Activated CD8-positive, alpha-beta memory T cell treated with anti-CD3 and anti-CD28 coated beads, Interleukin-2, amount 50 U/mL, for 4 hours (primary cell): ENCODE measurements around the gene RTL1.

Experiments
- DNase-seq: peaks from one replicate; pipeline ENCODE4 v3.0.0-alpha.2; 2020

Gene RTL1

DNA sequence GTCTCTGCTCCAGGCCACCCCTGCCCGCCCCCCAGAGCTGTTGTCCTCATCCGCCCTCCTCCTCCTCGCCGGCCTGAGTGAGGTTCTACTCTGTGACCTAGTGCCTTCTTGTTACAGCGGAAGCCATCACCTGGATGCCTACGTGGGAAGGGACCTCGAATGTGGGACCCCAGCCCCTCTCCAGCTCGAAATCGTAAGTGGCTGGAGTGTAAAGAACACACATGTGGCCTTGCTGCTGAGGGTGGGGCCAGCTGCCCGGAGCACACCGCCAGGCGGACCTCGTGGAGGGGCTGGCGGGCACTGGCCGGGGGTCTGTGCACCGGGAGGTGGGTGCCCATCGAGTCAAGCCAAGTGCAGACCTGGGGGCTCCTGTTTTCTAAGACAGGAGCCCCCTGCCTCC is 58.2 kb downstream of the RTL1 start:
- DNase-seq = no peak

DNA sequence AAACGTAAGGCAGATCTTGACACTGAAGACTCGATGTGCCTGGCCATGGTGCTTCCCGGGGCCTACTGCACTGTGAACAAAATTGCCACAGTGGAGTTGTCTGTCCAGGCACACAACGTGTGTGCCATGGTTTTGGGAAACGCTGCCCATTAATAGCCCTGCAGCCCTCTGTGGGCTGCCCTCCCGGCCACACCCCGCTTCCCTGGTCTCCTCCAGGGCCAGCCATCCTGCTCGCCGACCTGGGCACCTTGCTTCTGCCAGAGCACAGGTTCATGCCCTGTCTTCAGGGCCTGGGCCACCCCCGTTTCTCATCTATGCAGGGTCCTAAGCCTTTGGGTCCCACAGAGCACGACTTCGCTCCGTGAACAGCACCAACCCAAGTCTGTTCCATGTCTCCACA is 58.7 kb downstream of the RTL1 start:
- no peak for DNase-seq

DNA sequence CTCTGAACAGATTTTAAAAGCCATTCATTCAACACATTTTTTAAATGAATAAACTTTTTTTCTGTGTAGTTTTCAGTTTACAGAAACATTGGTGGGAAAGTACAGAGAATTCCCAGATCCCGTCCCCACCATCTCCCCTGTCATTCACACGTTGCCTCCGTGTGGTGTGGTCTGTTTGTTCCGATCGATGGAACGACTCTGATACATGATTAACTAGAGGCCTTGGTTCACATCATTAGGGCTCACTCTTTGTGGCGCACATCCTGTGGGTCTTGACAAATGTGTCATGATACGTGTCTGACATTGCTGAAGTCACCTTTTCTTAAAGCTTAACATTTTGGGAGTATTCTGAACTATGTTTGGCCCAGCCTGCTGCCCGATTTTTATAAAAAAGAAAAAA is 59.1 kb downstream of the RTL1 start:
- no peak for DNase-seq

DNA sequence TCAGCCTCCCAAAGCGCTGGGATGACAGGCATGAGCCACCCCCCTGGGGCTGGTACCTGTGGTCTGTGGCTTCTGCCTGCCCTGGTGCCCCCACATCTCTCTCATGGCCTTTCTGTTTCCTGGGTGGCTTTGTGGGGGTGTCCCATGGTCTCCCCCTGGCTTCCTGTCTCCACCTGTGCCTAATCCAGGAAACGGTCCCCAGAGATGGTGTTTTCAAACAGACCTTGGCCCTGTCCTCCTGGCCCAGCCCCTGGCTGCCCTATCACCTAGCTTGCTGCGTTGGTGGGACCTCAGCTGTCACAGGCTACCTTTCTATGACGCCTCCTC is 59.5 kb downstream of the RTL1 start:
- DNase-seq = no peak

DNA sequence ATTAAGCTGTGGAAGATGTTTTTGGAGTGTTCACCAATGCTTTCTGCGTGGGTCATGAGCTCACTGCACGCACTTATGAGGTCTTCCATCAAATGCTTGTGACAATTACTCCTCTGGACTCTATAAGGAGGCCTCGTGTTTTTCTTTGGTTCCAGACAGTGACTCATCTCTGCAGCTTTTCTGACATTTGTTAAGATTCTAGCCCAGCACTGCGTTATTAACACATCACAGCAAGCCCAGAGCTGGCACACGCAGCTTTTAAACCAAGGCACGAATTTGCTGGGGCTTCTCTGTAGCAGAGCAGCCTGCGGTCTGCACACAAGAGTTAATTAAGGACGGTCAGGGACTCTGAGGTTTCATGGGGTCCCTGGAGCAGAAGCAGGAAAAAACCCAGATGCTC is 60.7 kb downstream of the RTL1 start:
- DNase-seq = no peak

DNA sequence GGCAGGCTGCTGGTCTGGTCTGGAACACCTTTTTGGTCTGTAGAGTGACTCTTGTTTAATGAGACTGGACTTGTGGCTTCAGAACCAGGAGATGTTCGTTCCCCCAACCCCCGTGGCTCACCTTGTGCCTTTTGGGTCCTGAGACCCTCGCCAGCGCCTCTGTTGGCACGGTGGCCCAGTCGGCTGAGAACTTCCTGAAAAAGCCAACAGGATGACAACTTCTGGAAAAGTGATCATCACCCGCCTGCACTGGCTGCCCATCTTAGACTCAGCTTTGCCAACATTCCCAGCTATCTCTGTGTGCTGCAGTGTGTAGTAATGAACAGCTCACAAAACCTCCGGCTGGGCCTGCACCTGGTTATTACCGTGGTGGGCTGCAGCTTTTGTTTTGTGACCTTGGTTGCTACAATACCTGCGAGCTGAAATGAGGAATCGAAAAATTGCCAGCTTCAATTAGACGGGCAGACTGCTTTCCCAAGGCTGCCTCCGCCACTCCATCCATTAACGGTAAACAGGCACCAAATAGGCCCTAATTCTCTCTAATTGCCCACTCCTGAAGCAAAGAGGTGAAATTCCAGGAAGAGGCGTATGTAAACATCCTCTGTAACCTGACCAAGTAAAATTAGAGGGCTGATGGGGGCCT is 61.6 kb downstream of the RTL1 start:
- DNase-seq = no peak

DNA sequence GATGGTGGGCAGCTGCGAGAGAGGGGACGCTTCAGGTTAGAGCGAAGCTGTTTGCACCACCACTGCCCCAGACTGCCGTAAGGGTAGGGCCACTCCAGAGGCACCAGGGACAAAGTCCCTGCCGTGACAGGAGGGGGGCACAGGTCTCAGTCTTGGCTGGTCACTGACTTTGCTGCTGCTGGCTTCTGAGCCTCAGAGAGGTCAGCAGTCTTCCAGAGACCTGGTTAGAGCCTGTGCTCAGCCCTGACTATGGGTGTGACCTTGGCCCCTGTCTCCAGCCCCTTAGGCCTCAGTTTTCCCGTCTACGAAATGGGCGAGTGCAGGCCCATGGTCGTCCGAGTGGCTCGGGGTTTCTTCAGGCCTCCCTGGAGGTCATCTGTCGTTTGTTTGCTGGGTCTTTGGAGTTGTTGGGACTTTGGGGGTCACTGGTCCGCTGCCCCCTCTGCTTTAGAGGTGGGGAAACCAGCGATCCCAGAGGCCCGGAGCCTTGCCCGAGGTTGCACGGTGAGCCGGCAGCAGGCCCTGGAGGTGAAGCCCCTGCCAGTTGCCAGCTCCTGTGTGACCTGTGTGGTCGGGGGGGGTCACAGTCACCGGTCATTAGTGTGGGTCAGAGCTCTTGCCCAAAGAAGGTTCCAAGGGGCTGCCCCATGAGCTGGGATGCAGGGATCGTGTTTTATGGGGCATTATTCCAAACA is 62.3 kb downstream of the RTL1 start:
- no peak for DNase-seq

DNA sequence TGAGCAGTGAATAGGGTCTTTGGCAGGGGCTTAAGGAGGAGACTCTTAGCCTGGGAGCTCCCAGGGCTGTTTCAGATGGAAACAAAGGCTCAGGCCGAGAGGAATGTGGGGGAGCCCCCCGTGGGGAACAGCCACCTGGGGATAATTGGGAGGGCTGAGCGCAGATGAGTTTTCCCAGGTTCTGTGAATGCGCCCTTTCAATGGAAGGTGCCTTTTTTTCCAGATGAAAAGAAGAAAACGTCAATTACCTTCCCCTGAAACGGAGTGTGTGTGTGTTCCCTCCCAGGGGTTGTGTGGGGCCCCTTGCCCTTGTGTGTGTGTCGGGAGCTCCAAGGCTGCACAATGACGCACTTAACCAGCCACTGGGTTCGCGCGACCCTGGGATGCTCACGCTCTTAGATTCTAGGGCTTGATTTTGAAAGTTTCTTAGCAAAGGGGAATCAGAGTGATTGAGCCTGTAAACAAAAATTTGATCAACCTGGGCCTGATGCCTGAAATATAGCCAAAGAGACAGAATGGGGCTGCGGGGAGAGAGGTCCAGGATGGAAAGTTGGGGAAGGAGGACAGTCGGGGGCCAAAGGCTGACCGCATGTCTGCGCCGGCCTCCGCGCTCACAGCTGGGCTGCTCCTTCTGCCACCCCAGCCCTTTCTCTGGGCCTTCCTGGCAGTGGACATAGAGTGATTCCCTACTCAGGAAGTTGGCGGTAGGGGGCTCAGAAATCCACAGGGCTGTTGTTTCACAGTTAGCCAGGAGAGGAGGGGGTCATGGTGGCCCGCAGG is 63.0 kb downstream of the RTL1 start:
- no peak for DNase-seq

DNA sequence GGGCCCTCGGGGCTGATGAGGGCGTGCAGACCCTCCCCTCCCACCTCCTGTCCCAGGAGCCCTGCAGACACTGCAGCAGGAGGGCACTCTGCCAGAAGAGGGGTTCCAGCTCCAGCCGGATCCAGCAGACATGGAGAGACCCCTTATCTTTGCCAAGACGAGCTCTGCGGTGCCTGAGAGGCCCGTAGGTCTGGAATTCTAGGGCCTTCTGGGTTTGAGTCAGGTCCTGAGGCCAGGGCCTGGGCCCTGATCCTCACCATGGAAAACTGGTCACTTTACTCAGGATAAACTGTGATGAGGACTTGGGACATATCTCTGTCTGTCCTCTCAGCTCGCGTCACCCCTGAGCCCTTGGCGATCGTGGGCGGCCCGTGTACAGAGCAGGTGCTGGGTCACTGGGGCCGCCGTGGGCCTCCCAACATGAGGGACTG is 63.8 kb downstream of the RTL1 start:
- DNase-seq = no peak

DNA sequence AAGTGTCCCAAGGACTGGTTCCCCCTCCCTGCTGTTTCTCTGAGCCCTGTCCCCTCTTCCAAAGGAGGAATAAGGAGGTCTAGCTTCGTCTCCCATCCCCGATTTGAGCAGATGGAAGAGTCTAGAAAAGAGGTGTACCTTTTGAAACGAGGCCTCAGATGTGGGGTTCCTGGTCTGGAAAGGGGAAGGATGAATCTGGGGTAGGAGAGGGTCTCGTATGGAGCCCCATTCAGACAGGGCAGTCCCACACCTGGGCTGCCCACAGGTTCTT is 64.3 kb downstream of the RTL1 start:
- no peak for DNase-seq

DNA sequence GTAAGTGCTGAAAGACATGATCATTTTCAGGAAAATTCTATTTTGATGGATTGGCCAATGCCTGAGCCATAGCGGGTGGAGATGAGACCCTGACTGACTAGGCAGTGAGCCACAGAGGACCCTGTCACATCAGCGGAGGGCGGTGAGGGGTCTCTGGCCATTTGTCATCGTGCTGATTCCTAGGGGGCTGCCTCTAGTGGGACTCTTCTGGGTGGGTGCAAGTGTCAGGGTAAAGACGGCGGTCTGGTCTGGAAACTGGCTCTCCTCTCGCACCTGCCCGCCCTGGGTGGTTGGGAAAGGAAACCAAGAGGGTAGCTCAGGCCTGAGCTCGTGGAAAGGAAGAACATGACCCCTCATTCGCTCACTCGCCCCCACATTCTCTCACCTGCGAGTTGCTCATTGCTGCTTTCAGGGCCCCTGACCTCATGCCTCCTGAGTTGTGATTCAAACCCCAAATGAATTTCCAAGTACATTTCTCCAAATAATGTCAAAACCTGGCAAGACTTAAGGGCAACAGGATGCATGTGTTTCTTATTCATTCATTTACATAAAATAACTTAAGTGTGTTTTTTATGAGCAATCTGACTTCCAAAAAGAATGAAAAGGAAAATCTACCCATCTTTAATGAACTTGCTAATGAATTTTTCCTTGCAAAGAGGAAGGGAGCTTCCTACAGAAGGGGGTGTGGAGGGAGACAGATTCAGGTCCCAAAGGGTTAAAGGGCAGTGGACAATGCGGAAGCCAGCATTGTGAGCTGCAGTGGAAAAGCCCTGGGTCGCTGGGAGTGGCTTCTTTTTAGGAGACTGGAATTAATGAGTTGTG is 64.8 kb downstream of the RTL1 start:
- no peak for DNase-seq

DNA sequence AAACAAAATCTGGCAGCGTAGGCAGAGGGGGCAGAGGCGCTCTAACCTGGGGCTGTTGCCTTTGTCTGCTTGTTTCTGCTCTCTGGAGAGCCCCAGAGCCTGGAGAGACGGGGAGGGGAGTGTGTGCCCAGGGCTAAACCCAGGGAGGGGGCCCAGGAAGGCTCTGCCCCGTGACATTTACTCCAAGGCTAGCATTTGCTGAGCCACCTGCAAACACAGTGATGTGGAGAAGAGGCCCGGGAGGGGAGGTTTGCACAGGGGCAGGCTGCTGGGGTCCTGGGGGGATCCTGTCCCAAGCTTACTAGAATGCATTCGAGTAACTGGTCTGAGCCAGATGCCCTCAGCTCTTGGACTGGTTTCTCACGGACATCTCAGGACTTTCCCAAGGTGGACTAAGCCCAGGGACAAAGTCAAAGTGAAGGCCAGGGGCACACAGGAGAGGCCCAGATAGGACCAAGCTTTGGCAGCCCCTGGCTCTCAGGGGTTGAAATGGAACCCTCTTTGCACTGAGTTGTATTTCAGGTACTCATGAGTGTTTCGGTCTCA is 65.6 kb downstream of the RTL1 start:
- no peak for DNase-seq

DNA sequence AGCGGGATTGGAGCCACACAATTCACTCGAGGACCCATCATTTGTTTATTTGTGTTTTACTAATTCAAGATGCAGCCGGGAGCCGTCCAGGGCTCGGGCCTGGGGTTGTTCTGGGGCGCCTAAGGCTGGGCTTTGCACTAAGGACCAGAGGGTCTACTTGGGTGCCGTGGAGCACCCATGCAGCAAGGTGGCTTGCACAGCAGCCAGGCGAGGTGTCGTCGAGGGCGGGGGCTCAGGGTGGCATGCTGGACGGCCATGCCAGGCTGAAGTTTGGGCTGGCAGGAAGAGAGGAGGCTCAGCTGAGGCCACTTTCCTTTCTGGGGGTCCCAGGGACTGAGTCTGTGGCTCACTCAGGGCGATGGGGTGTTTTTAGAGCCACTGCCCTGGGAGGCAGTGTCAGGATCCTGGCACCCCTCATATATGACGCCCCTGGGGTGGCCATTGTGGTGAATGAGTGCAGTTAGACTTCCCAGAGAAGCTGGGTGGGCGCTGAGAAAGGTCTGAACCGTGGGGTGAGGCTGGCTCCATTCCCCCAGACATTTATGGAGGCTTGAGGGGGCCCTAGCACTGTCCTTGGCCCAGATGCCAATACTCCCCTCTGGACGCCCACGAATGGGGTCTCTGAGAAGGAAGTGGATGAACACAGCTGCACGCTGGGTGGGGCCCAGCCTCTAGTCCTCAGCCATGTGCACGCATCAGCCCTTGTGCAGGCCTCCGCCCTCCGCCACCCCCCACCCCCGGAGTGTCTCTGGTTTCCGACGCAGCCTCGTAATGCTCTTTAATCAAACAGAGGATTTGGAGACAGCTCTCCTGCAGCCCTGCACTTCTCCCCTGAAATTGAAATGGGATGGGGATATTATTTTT is 66.3 kb downstream of the RTL1 start:
- DNase-seq = no peak

DNA sequence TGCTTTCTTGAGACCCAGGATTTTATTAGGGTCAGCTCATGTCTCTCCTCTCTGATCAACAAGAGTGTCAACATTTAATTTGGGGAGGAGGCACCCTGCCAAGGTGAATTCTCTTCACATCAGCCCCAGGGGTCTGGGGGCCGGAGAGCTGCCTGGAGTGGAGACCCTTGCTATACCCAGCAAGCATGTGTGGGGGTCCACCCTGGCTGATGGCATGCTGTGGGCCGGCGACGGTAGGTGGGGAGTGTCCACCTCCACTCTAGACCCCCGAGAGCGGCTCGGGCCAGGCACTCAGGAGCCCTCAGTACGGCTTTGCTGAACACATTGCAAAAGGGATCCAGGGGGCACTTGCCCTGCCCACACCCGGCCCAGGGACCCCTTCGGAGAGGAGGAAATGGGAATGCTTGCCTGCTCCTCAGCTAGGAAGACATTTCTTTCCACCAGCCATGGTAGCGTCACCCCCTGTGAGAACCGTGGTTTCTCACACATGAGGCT is 67.2 kb downstream of the RTL1 start:
- no peak for DNase-seq

DNA sequence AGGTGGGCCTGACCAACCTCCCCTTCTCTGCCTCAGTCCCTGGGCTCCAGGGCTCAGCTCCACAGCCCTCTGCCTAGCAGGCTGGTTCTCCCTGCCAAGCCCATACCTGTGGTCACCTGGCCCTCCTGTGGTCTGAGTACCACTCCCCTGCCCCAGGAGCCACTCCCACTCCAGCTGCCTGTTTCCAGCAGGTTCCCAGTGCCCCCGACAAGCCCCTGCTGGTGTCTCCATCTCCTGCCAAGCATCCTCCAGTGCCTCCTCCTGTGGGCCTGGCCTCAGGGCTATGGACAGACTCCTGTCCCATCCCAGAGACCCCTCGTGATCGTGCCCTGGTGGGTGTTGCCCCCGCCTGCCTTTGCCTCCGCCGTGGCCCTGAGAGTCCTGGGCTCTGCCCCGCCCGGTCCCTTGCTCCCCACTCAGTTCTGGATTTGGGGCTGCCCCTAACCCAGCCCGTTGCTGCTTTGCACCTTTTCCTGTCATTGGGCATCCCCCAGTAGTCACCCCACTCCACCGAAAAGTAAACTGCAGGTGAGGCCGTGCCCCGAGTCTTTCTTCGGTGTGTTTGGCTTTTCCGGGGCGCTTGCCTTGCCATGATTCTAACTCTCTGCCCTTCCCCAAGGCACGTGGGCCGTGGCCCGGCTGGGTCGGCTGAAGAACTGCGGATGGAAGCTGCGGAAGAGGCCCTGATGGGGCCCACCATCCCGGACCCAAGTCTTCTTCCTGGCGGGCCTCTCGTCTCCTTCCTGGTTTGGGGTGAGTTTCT is 67.8 kb downstream of the RTL1 start:
- no peak for DNase-seq

DNA sequence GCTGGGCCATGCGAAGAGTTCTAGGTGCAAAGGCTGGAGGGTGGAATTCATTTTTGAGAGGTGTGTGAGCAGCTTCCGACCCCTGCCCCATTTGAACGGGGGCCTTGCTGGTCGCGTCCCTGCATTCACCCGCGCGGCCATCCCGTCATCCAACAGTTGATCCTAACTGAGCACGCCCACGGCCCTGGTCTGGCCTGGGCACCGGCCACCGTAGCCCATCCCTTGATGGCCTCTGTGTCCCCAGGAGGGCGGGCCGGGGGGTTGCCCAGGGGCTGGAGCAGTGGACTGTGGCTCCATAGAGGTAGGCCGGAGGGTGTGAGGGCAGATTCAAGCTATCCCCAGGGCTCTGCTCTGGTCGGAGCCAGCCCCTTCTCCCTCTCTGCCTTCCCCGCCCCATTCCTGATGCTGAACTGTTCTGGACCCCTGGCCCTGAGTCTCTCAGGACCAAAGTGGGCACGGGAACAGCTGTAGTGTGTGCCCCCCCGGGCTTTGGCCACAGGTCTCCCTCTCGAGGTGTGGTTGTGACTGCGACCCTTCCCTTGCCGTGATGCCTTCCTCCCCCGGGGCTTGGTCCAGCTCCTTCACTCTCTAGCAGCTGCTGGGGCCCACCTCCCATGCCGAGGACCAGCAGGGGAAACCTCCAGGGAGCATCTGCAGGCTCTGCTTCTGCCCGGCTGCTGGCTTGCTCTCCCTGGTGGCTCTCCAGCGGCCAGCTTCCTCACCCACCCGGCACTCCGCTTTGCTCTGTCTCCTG is 68.6 kb downstream of the RTL1 start:
- DNase-seq = no peak

DNA sequence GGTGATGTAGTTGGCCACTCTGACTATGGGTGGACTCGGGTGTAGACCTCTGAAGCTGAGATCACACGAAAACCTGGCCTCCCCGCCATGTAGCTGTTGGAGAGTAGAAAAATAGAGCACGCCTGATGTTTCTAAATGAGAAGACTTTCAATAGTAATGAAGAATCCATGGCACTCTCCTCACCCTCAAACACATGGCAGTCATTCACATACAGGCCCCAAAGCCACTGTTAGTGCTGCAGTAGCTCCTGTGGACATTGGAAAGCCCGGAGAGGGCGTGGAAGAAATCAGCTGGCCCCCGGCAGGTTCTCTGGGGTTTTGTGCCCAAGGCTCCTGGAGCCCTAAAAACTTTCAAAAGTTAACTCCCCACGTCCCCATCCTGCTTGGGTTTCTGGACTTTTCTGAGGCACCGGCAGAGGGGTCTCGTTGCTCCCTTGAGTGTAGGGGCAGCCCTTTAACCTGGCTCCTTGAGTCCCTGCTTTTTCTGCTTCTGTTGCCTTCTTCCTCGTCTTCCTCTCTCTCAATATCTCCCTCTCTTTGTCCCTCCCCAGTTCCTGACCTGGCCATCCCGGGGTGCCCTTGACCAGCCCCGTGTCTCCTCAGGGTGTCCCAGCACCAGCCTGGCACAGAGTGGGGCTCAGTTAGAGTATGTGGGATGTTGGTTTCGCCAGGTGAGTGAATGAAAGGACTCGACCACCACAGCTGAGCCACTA is 69.3 kb downstream of the RTL1 start:
- no peak for DNase-seq

DNA sequence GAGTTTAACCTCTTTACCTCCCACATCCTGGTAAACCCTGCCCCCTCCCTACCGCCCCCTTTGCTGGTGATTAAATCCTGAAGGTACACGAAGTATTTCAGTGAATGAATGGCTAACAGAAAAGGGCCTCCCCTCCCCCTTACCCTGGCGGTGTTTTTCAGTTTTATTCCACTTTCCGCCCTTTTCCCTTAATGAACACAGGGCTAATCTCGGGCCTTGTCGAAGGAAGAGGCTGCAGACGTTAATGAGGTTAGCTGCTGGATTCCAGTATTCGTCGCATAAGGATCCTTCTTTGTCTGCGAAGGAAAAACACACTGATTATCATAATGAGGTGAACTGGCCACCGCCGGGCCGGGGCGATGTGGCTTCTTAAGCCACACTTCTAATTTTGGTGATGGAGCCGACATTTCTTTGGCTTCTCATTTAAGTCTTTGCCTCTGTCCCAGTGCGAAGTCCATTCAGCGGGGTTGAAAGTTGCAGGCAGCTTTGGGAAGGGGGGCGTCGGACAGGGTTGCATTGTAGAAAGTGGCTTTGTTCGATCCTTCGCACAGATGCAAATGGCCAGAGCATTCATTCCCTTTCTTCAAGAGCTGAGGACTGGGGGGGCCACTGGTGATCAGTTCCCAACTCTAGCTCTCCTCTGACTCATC is 71.1 kb downstream of the RTL1 start:
- DNase-seq = no peak

DNA sequence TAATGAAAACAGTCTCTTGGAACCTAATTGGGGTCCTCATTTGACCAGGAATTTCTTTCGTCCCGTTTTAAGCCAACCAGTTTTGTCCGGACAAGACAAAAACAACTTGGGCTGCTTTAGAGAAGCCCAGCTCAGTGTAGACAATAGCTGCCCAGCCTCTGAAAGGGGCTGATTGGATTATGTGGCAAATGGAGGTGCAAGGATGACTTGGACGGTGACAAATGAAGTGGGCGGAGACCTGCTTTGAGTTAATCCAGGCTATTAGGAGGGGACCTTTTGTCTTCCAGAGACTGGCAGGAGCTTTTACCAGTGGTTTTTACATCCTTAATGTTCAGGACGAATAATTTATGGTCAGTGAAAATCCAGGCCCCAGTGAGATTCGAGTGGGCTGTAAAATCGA is 72.8 kb downstream of the RTL1 start:
- DNase-seq = no peak
